ENCODE results near the gene TSHZ2. TPM values are rescaled to one million over a fixed set of nuclear protein-coding genes. Genes with fewer than 3 reads are reported as not detected.
A peak's percentile ranks its signal among the peaks of the same experiment; 100 is the strongest.

TSHZ2 gene
- total RNA-seq, 4 donors from 2014 or later, result 35.6 to 83.5 (median 48.8) TPM

GRCh38 chr20:53330601-53331140 is 358.5 kb downstream of the TSHZ2 start:
- TF ChIP-seq CTCF (IDR thresholded peaks at IDR 0.05), result no peak
- ATAC-seq (ENCODE audit: low FRiP score), result peak; percentile 25
- DNase-seq (ENCODE audit: low spot score), result no peak

- ATAC-seq (ENCODE audit: low FRiP score), result no peak
- no peak for DNase-seq (ENCODE audit: low spot score)
- TF ChIP-seq CTCF (IDR thresholded peaks at IDR 0.05), result no peak
Measured at GRCh38 chr20:53331151-53331973, 359.2 kb downstream of the TSHZ2 start.

GRCh38 chr20:53332022-53332837 is 360.1 kb downstream of the TSHZ2 start:
- ATAC-seq (ENCODE audit: low FRiP score) (no peak), DNase-seq (ENCODE audit: low spot score) (no peak)
- no peak for TF ChIP-seq CTCF (IDR thresholded peaks at IDR 0.05)

- DNase-seq (ENCODE audit: low spot score) (no peak), ATAC-seq (ENCODE audit: low FRiP score) (no peak)
- TF ChIP-seq CTCF (IDR thresholded peaks at IDR 0.05), result no peak
Measured at GRCh38 chr20:53334861-53335260, 362.7 kb downstream of the TSHZ2 start.

GRCh38 chr20:53335555-53335954 is 363.4 kb downstream of the TSHZ2 start:
- DNase-seq (ENCODE audit: low spot score) (no peak), ATAC-seq (ENCODE audit: low FRiP score) (no peak)
- TF ChIP-seq CTCF (IDR thresholded peaks at IDR 0.05), result no peak

- DNase-seq (ENCODE audit: low spot score) (no peak), ATAC-seq (ENCODE audit: low FRiP score) (no peak)
- TF ChIP-seq CTCF (IDR thresholded peaks at IDR 0.05), result no peak
Measured at GRCh38 chr20:53336892-53337291, 364.7 kb downstream of the TSHZ2 start.
